ENCODE results near the gene MTERF2. TPM values are rescaled to one million over a fixed set of nuclear protein-coding genes. Genes with fewer than 3 reads are reported as not detected.

MTERF2 gene
- total RNA-seq, 2 experiments from 2014 or later: 5.5 to 6.4 TPM

Other genes starting within 250 kb of the MTERF2 start
- gene RIC8B, start 212.5 kb downstream of the MTERF2 start, total RNA-seq: 10 to 100 TPM in 1 of 2 experiments, 1 to 10 TPM in 1; 9.1 to 11.6 TPM
- gene TMEM263, start 31.2 kb downstream of the MTERF2 start, total RNA-seq: 10 to 100 TPM; 26.0 to 27.0 TPM
- 10 to 100 TPM; 16.4 to 16.6 TPM for gene CRY1, start 106.4 kb upstream of the MTERF2 start, total RNA-seq